ENCODE results near the gene NPAS3. TPM values are rescaled to one million over a fixed set of nuclear protein-coding genes. Genes with fewer than 3 reads are reported as not detected.

Gene NPAS3
- total RNA-seq, 1 donor from 2014 or later = 5.2 TPM

GRCh38 chr14:33553706-33554278 is 615.1 kb downstream of the NPAS3 start:
- Mint-ChIP-seq H3K27me3 (ENCODE audit: low read depth) (no peaks in the 10 kb centered on the region), H3K27ac (no peak overlapping the region), H3K9me3 (no peaks in the 10 kb centered on the region), H3K4me1 (peaks cover 27% of the 10 kb centered on the region), H3K36me3 (no peaks in the 10 kb centered on the region), H3K4me3 (no peak overlapping the region)
- no peak for DNase-seq (ENCODE audit: low spot score in 2 of 2, unreplicated experiment in 2 of 2)
- TF ChIP-seq CTCF (IDR thresholded peaks at IDR 0.05; ENCODE audit: unreplicated experiment) = no peak

- peaks cover 27% of the 10 kb centered on the region for H3K4me1 Mint-ChIP-seq
- no peaks in the 10 kb centered on the region for H3K36me3 Mint-ChIP-seq
- no peak for DNase-seq (ENCODE audit: low spot score in 2 of 2, unreplicated experiment in 2 of 2)
- H3K9me3 Mint-ChIP-seq = no peaks in the 10 kb centered on the region
- no peak for TF ChIP-seq CTCF (IDR thresholded peaks at IDR 0.05; ENCODE audit: unreplicated experiment)
- H3K4me3 Mint-ChIP-seq = no peak overlapping the region
- no peaks in the 10 kb centered on the region for H3K27me3 Mint-ChIP-seq (ENCODE audit: low read depth)
- no peak overlapping the region for H3K27ac Mint-ChIP-seq
Observed at GRCh38 chr14:33554988-33555387, 616.3 kb downstream of the NPAS3 start.

GRCh38 chr14:33555710-33556350 is 617.2 kb downstream of the NPAS3 start:
- Mint-ChIP-seq H3K4me3 (no peak overlapping the region), H3K4me1 (peaks cover 27% of the 10 kb centered on the region), H3K9me3 (no peaks in the 10 kb centered on the region), H3K27ac (no peak overlapping the region), H3K27me3 (ENCODE audit: low read depth) (peaks cover 4% of the 10 kb centered on the region), H3K36me3 (no peaks in the 10 kb centered on the region)
- no peak for DNase-seq (ENCODE audit: low spot score in 2 of 2, unreplicated experiment in 2 of 2)
- no peak for TF ChIP-seq CTCF (IDR thresholded peaks at IDR 0.05; ENCODE audit: unreplicated experiment)

- Mint-ChIP-seq H3K4me1 (peaks cover 27% of the 10 kb centered on the region), H3K9me3 (no peaks in the 10 kb centered on the region), H3K36me3 (no peaks in the 10 kb centered on the region), H3K27ac (no peak overlapping the region), H3K4me3 (no peak overlapping the region), H3K27me3 (ENCODE audit: low read depth) (peaks cover 12% of the 10 kb centered on the region)
- no peak for TF ChIP-seq CTCF (IDR thresholded peaks at IDR 0.05; ENCODE audit: unreplicated experiment)
- DNase-seq (ENCODE audit: low spot score in 2 of 2, unreplicated experiment in 2 of 2) = no peak
Observed at GRCh38 chr14:33556382-33557121, 617.9 kb downstream of the NPAS3 start.

GRCh38 chr14:33560718-33561431 is 622.2 kb downstream of the NPAS3 start:
- Mint-ChIP-seq H3K27me3 (ENCODE audit: low read depth) (peaks cover 12% of the 10 kb centered on the region), H3K4me1 (peaks cover 12% of the 10 kb centered on the region), H3K4me3 (no peak overlapping the region), H3K9me3 (no peaks in the 10 kb centered on the region), H3K27ac (no peak overlapping the region), H3K36me3 (no peaks in the 10 kb centered on the region)
- DNase-seq (ENCODE audit: low spot score in 2 of 2, unreplicated experiment in 2 of 2) = no peak
- no peak for TF ChIP-seq CTCF (IDR thresholded peaks at IDR 0.05; ENCODE audit: unreplicated experiment)

All from mesothelial cell of epicardium (in vitro differentiated cells).